Tibial nerve (tissue), 4 donors: ENCODE data around the gene PC. TPM values are rescaled to one million over a fixed set of nuclear protein-coding genes. Genes with fewer than 3 reads are reported as not detected.

Experiments used
- DNase-seq, 2 donors: peaks; one replicate each; pipeline ENCODE4 v3.0.0-alpha.2; 2019; ENCODE audit warnings: low spot score in 2 of 2
- H3K27ac ChIP-seq, 4 donors: fragments of 200-600 bp; sonication (generic) in 3 of 4; one replicate each; pipeline ENCODE4 v1.5.1; 2017 to 2019; ENCODE audit warnings: mild to moderate bottlenecking in 1 of 4
- H3K27me3 ChIP-seq, 2 donors: fragments of 200-600 bp; sonication (generic) in 1 of 2; one replicate each; pipeline versions ENCODE4 v1.5.1 to v1.6.0; 2017 to 2019
- H3K36me3 ChIP-seq, 3 donors: fragments of 200-600 bp; sonication (generic); one replicate each; pipeline ENCODE4 v1.5.1; 2018 to 2019
- H3K4me1 ChIP-seq, 4 donors: fragments of 200-600 bp; sonication (generic) in 3 of 4; one replicate each; pipeline ENCODE4 v1.5.1; 2017 to 2019
- H3K4me3 ChIP-seq, 4 donors: fragments of 200-600 bp; sonication (generic) in 3 of 4; one replicate each; pipeline ENCODE4 v1.5.1; 2017 to 2019; ENCODE audit warnings: mild to moderate bottlenecking in 1 of 4, moderate library complexity in 1 of 4
- H3K9me3 ChIP-seq, 4 donors: fragments of 200-600 bp; sonication (generic) in 3 of 4; one replicate each; pipeline ENCODE4 v1.5.1; 2017 to 2019
- EP300 ChIP-seq, 2 donors: sonication (generic); formaldehyde crosslinking; IDR thresholded peaks; one replicate each; pipeline ENCODE4 v1.6.1; 2017; ENCODE audit warnings: antibody characterized with exemption in 2 of 2, mild to moderate bottlenecking in 1 of 2
- POLR2A ChIP-seq, 2 donors: fragments of 450-650 bp; IDR thresholded peaks; one replicate each; pipeline ENCODE4 v1.6.1; 2017; ENCODE audit warnings: antibody characterized with exemption in 2 of 2, mild to moderate bottlenecking in 2 of 2, moderate library complexity in 2 of 2
- WGBS, 2 donors: methylation state at CpG; one replicate each; pipeline ENCODE4 v1.1.5; 2018; 5-methylcytosine and 5-hydroxymethylcytosine counted together
- total RNA-seq, 4 donors: library from RNA; depleted of rRNA; stranded (reverse); fragments of >200 nt; gene quantifications; one replicate each; pipeline ENCODE4 v1.1.0, GENCODE V29; 2016
- TF ChIP-seq, protein P1 (sequence below), 5 experiments: fragments of 200-600 bp in 3 of 5; fragments of 450-650 bp in 2 of 5; sonication (generic) in 3 of 5; IDR thresholded peaks; one replicate each; pipeline ENCODE4 v1.5.1; 2016 to 2019; ENCODE audit warnings: antibody characterized with exemption in 5 of 5, mild to moderate bottlenecking in 3 of 5, moderate library complexity in 2 of 5

PC gene
- total RNA-seq, 4 donors from 2014 or later, result 82.5 to 135 (median 90.2) TPM

DNA sequence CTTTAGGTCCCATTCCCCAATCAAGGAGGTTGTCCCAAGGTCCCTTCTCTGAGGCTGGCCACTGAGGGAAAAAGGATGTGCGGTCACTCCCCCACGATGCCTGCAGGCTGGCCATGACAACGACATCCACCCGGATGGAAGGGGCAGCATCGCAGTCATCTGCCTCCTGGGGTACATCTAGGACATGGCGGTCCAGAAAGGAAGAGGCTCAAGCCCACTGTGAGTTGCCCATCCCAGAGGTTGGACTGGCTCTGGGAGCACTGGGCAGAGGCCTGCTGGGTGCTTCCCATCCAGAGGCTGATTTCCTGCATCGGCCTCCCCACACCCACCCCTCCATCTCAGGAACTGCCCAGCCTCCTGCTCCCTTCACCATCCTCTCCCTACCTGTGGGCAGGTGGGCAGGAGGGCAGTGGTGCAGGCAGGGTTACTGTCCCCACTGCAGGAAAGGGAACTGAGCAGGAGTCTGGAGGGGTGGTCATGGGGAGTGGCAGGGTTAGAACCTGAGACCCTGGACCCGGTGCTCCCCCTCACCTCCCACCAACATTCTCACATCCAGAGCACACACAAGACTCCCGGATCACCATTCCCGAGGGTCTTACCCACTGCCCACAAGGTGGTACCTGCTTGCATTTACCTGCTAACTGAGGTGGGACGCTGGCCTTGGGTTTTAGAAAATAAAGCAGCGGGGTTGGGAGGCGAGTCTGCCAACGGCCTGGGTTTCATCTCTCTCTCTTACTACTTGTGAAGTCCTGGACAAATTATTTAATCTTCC, 110.5 kb downstream of the PC start:
- no peaks in the 10 kb centered on the region for H3K27me3 ChIP-seq
- peaks cover 0 to 80% (median 3%) of the 10 kb centered on the region in 3 donors for H3K36me3 ChIP-seq
- H3K4me3 ChIP-seq, result no peak overlapping the region
- WGBS, 2 donors, result 78 to 92% methylated on average over 14 of the region's 14 CpGs
- TF ChIP-seq, protein P1, sequence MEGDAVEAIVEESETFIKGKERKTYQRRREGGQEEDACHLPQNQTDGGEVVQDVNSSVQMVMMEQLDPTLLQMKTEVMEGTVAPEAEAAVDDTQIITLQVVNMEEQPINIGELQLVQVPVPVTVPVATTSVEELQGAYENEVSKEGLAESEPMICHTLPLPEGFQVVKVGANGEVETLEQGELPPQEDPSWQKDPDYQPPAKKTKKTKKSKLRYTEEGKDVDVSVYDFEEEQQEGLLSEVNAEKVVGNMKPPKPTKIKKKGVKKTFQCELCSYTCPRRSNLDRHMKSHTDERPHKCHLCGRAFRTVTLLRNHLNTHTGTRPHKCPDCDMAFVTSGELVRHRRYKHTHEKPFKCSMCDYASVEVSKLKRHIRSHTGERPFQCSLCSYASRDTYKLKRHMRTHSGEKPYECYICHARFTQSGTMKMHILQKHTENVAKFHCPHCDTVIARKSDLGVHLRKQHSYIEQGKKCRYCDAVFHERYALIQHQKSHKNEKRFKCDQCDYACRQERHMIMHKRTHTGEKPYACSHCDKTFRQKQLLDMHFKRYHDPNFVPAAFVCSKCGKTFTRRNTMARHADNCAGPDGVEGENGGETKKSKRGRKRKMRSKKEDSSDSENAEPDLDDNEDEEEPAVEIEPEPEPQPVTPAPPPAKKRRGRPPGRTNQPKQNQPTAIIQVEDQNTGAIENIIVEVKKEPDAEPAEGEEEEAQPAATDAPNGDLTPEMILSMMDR (IDR thresholded peaks at IDR 0.05), result no peak
- TF ChIP-seq POLR2A (IDR thresholded peaks at IDR 0.05) (no peak), EP300 (IDR thresholded peaks at IDR 0.05) (no peak)
- no peak for DNase-seq
- H3K9me3 ChIP-seq, result no peaks in the 10 kb centered on the region
- H3K27ac ChIP-seq, result no peak overlapping the region
- H3K4me1 ChIP-seq, result peaks cover 0 to 23% (median 11%) of the 10 kb centered on the region in 4 donors

GRCh38 chr11:66846671-66847091, 111.5 kb downstream of the PC start:
- TF ChIP-seq POLR2A (IDR thresholded peaks at IDR 0.05), result no peak
- TF ChIP-seq, protein P1 (IDR thresholded peaks at IDR 0.05), result no peak
- Histone ChIP-seq H3K27me3 (no peaks in the 10 kb centered on the region), H3K27ac (no peak overlapping the region), H3K4me1 (peaks cover 0 to 32% (median 19%) of the 10 kb centered on the region in 4 donors), H3K36me3 (peaks cover 0 to 71% (median 3%) of the 10 kb centered on the region in 3 donors), H3K9me3 (no peaks in the 10 kb centered on the region), H3K4me3 (no peak overlapping the region)
- 80% methylated on average over 2 of the region's 4 CpGs; no CpG with 5 or more reads in 1 of the 2 donors for WGBS, 2 donors
- no peak for DNase-seq

GRCh38 chr11:66845876-66846212, 112.3 kb downstream of the PC start:
- Histone ChIP-seq H3K36me3 (peaks cover 0 to 62% (median 3%) of the 10 kb centered on the region in 3 donors), H3K27ac (no peak overlapping the region), H3K4me1 (peaks cover 0 to 40% (median 26%) of the 10 kb centered on the region in 4 donors), H3K4me3 (no peak overlapping the region), H3K27me3 (no peaks in the 10 kb centered on the region), H3K9me3 (no peaks in the 10 kb centered on the region)
- TF ChIP-seq POLR2A (IDR thresholded peaks at IDR 0.05) (no peak), EP300 (IDR thresholded peaks at IDR 0.05) (no peak)
- TF ChIP-seq, protein P1 (IDR thresholded peaks at IDR 0.05), result no peak
- 72 to 74% methylated on average over 9 of the region's 9 CpGs for WGBS, 2 donors
- DNase-seq, result no peak

DNA sequence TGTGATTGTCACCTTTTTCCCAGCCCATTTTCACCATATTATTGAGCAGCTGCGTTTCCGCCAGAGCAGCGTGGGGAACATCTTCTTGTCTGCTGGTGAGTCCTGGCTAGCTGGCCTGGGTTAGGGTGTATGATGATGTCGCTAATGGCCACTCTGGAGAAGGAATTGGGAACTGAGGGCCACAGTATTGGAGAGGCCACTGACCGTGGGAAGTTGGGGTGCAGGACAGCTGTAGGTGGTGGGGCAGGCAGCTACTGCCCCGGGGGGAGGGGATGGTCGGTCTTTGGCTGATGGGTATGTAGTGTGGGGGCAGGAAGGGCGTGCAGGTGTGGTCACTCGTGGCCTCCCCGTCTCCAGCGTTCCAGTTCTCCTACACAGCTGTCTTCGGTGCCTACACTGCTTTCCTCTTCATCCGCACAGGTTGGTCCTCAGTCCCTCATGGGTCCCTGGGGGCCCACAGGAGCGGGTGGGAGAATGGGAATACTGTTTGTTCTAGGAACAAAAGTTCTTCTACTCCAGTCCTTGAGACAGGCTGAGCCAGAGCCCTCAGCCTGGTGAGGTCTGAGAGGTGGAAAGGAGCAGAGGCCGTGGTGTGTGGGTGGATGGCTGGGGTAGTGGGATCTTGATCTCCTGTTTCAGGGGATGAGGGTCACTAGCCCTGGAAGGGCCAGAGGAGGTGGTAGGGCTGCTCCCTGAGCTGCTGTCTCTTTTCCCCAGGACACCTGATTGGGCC, 112.9 kb downstream of the PC start:
- H3K9me3 ChIP-seq, result no peaks in the 10 kb centered on the region
- no peak for DNase-seq
- peak overlapping the region in 1 of 4 donors; percentile 98 for H3K27ac ChIP-seq
- no peak overlapping the region for H3K4me3 ChIP-seq
- no peaks in the 10 kb centered on the region for H3K27me3 ChIP-seq
- WGBS, 2 donors, result 73 to 76% methylated on average over 15 of the region's 15 CpGs
- TF ChIP-seq, protein P1 (IDR thresholded peaks at IDR 0.05), result no peak
- TF ChIP-seq POLR2A (IDR thresholded peaks at IDR 0.05) (no peak), EP300 (IDR thresholded peaks at IDR 0.05) (no peak)
- peaks cover 0 to 46% (median 27%) of the 10 kb centered on the region in 4 donors for H3K4me1 ChIP-seq
- H3K36me3 ChIP-seq, result peaks cover 0 to 59% (median 3%) of the 10 kb centered on the region in 3 donors
